H1 (cell line): Measurements from ENCODE around the gene MFAP3L. TPM values are rescaled to one million over a fixed set of nuclear protein-coding genes. Genes with fewer than 3 reads are reported as not detected.

ENCODE experiments used
- CTCF ChIA-PET: fragments of 300-600 bp; sonication (Branson Sonifier 250); formaldehyde crosslinking; loops from one replicate; lab custom pipeline; 2021; ENCODE audit not compliant: partially characterized antibody; lab: Charles Lee
- POLR2A ChIA-PET: fragments of 300-600 bp; sonication (Branson Sonifier 250); formaldehyde crosslinking; loops from one replicate; lab custom pipeline; 2021; ENCODE audit warnings: inconsistent platforms; ENCODE audit not compliant: partially characterized antibody; lab: Charles Lee
- DNase-seq, 2 experiments: peaks; one replicate each; pipeline versions ENCODE4 v3.0.0 to v3.0.0-alpha.2; 2010 to 2022; ENCODE audit warnings: low spot score in 2 of 2, low read depth in 1 of 2, mixed read lengths in 1 of 2
- FAIRE-seq: peaks from 2 replicates; lab custom pipeline; 2011; peaks lifted over from hg19 to GRCh38; lab: Jason Lieb, UNC
- H2AFZ ChIP-seq: 2 replicates; pipeline ENCODE4 v1.8.1; 2012; ENCODE audit warnings: low read length, inconsistent platforms
- H2AK5ac ChIP-seq: 2 replicates; pipeline ENCODE4 v1.6.1; 2013; ENCODE audit warnings: low read depth, low read length
- H2BK120ac ChIP-seq: replicated peaks from 2 replicates; pipeline ENCODE3; 2013; ENCODE audit warnings: low read depth, low read length, inconsistent platforms
- H2BK12ac ChIP-seq: 2 replicates; pipeline ENCODE4 v1.6.1; 2013; ENCODE audit warnings: low read depth, low read length
- H2BK15ac ChIP-seq: 2 replicates; pipeline ENCODE4 v1.6.1; 2013; ENCODE audit warnings: low read length
- H2BK20ac ChIP-seq: 2 replicates; pipeline ENCODE4 v1.6.1; 2013; ENCODE audit warnings: low read length
- H2BK5ac ChIP-seq: 2 replicates; pipeline ENCODE4 v1.6.1; 2013; ENCODE audit warnings: low read depth, low read length
- H3K14ac ChIP-seq: 2 replicates; pipeline ENCODE4 v1.6.1; 2013; ENCODE audit warnings: inconsistent platforms; ENCODE audit not compliant: insufficient read length
- H3K18ac ChIP-seq: 2 replicates; pipeline ENCODE4 v1.6.1; 2013; ENCODE audit warnings: low read length; ENCODE audit errors: extremely low read depth
- H3K23ac ChIP-seq: 2 replicates; pipeline ENCODE4 v1.6.1; 2013; ENCODE audit warnings: inconsistent platforms; ENCODE audit not compliant: insufficient read length
- H3K23me2 ChIP-seq: 2 replicates; pipeline ENCODE4 v1.6.1; 2013; ENCODE audit warnings: low read depth, low read length
- H3K27ac ChIP-seq: 2 replicates; pipeline ENCODE4 v1.6.1; 2011; ENCODE audit warnings: low read depth, low read length, inconsistent platforms
- H3K27me3 ChIP-seq, 4 experiments: replicated peaks in 1 of 4; 1 replicate in 1 of 4; 2 replicates in 3 of 4; pipeline versions ENCODE4 v1.6.1 to v1.8.1; 2011 to 2013; ENCODE audit warnings: low read length in 3 of 4, mild to moderate bottlenecking in 3 of 4, inconsistent platforms in 2 of 4, mixed read lengths in 2 of 4, moderate library complexity in 1 of 4; ENCODE audit not compliant: control insufficient read depth in 3 of 4, insufficient read depth in 3 of 4; ENCODE audit errors: extremely low read depth in 1 of 4
- H3K36me3 ChIP-seq, 4 experiments: 2 replicates each; pipeline versions ENCODE4 v1.6.1 to v1.8.1; 2011 to 2013; ENCODE audit warnings: mild to moderate bottlenecking in 4 of 4, low read length in 3 of 4, moderate library complexity in 2 of 4, control low read depth in 1 of 4, inconsistent platforms in 1 of 4; ENCODE audit not compliant: insufficient read depth in 4 of 4, control insufficient read depth in 2 of 4
- H3K4ac ChIP-seq: replicated peaks from 2 replicates; pipeline ENCODE3; 2013; ENCODE audit warnings: low read length, low read depth, mixed read lengths, inconsistent platforms; ENCODE audit not compliant: insufficient read length
- H3K4me1 ChIP-seq, 4 experiments: replicated peaks in 1 of 4; 1 replicate in 1 of 4; 2 replicates in 3 of 4; pipeline versions ENCODE4 v1.6.1 to v1.8.1; 2011 to 2013; ENCODE audit warnings: low read length in 3 of 4, inconsistent platforms in 2 of 4, mixed read lengths in 1 of 4; ENCODE audit not compliant: insufficient read depth in 4 of 4, control insufficient read depth in 3 of 4
- H3K4me2 ChIP-seq, 2 experiments: 2 replicates each; pipeline versions ENCODE4 v1.6.1 to v1.8.1; 2011 to 2013; ENCODE audit warnings: low read depth in 2 of 2, low read length in 2 of 2, control low read depth in 1 of 2, inconsistent platforms in 1 of 2, mild to moderate bottlenecking in 1 of 2; ENCODE audit not compliant: insufficient read depth in 1 of 2
- H3K4me3 ChIP-seq, 4 experiments: fragments of 200-600, 300-600 bp in 1 of 4; sonication (generic), shearing (Covaris generic), sonication (Bioruptor Twin) in 1 of 4; 2 replicates each; pipeline versions ENCODE4 v1.5.1 to v1.8.1; 2011 to 2016; ENCODE audit warnings: low read length in 4 of 4, low read depth in 3 of 4, control low read depth in 2 of 4, inconsistent platforms in 2 of 4, mild to moderate bottlenecking in 2 of 4, mixed read lengths in 1 of 4, moderate library complexity in 1 of 4; ENCODE audit not compliant: insufficient read depth in 2 of 4; ENCODE audit errors: extremely low read depth in 1 of 4
- H3K56ac ChIP-seq: replicated peaks from 2 replicates; pipeline ENCODE3; 2013; ENCODE audit warnings: low read depth, mild to moderate bottlenecking, mixed read lengths, low read length, inconsistent platforms; ENCODE audit not compliant: insufficient read length
- H3K79me1 ChIP-seq: 2 replicates; pipeline ENCODE4 v1.6.1; 2013; ENCODE audit warnings: low read depth, low read length, control low read depth
- H3K79me2 ChIP-seq, 2 experiments: 2 replicates each; pipeline versions ENCODE4 v1.6.1 to v1.8.1; 2012 to 2013; ENCODE audit warnings: low read length in 2 of 2, mild to moderate bottlenecking in 2 of 2, inconsistent platforms in 1 of 2; ENCODE audit not compliant: insufficient read depth in 2 of 2, control insufficient read depth in 1 of 2
- H3K9ac ChIP-seq, 4 experiments: replicated peaks in 1 of 4; 1 replicate in 1 of 4; 2 replicates in 3 of 4; pipeline versions ENCODE4 v1.6.1 to v1.8.1; 2011 to 2013; ENCODE audit warnings: low read depth in 3 of 4, low read length in 3 of 4, control low read depth in 2 of 4, mild to moderate bottlenecking in 2 of 4, moderate library complexity in 2 of 4, inconsistent platforms in 1 of 4; ENCODE audit errors: extremely low read depth in 1 of 4
- H3K9me3 ChIP-seq, 2 experiments: 2 replicates each; pipeline versions ENCODE4 v1.6.1 to v1.8.1; 2012 to 2013; ENCODE audit warnings: mild to moderate bottlenecking in 2 of 2, moderate library complexity in 2 of 2, control low read depth in 1 of 2, inconsistent platforms in 1 of 2, low read depth in 1 of 2, low read length in 1 of 2, mixed read lengths in 1 of 2; ENCODE audit not compliant: insufficient read depth in 2 of 2
- H4K20me1 ChIP-seq, 2 experiments: replicated peaks in 1 of 2; 2 replicates each; pipeline versions ENCODE3 to v1.8.1; 2011 to 2013; ENCODE audit warnings: inconsistent platforms in 2 of 2, low read length in 2 of 2, mild to moderate bottlenecking in 1 of 2; ENCODE audit not compliant: insufficient read depth in 2 of 2, control insufficient read depth in 1 of 2
- H4K5ac ChIP-seq: 2 replicates; pipeline ENCODE4 v1.6.1; 2013; ENCODE audit warnings: low read length, low read depth, mixed read lengths, inconsistent platforms; ENCODE audit not compliant: insufficient read length
- H4K8ac ChIP-seq: 2 replicates; pipeline ENCODE4 v1.8.0; 2013; ENCODE audit warnings: mild to moderate bottlenecking, moderate library complexity, low read length, inconsistent platforms; ENCODE audit not compliant: insufficient read depth; ENCODE audit errors: extremely low read depth
- H4K91ac ChIP-seq: replicated peaks from 2 replicates; pipeline ENCODE3; 2013; ENCODE audit warnings: low read length, mixed read lengths, inconsistent platforms; ENCODE audit not compliant: insufficient read length
- BCL11A ChIP-seq, 2 experiments: IDR thresholded peaks; one replicate each; pipeline ENCODE4 v1.6.1; 2011; ENCODE audit warnings: low read depth in 2 of 2, low read length in 2 of 2, mild to moderate bottlenecking in 2 of 2
- CHD2 ChIP-seq: IDR thresholded peaks from 2 replicates; pipeline ENCODE4 v1.6.1; 2012; ENCODE audit warnings: low read length, improper control_type of control experiment
- HDAC2 ChIP-seq, 2 experiments: fragments of 300-600 bp in 1 of 2; sonication (generic) in 1 of 2; IDR thresholded peaks; 2 replicates each; pipeline ENCODE4 v1.6.1; 2011 to 2012; ENCODE audit warnings: low read depth in 2 of 2, low read length in 2 of 2, mild to moderate bottlenecking in 2 of 2, moderate library complexity in 2 of 2, borderline replicate concordance in 1 of 2, inconsistent platforms in 1 of 2
- SRF ChIP-seq: IDR thresholded peaks from 2 replicates; pipeline ENCODE4 v1.6.1; 2011; ENCODE audit warnings: mild to moderate bottlenecking, low read depth, low read length, moderate library complexity
- TBP ChIP-seq: IDR thresholded peaks from 2 replicates; pipeline ENCODE4 v1.6.1; 2011; ENCODE audit warnings: low read depth, low read length, improper control_type of control experiment
- TEAD4 ChIP-seq: IDR thresholded peaks from 2 replicates; pipeline ENCODE4 v1.6.1; 2012; ENCODE audit warnings: low read depth, low read length, inconsistent platforms, mixed read lengths
- WGBS, 2 experiments: shearing (Covaris generic) in 1 of 2; methylation state at CpG; one replicate each; pipeline versions ENCODE4 v1.1.6 to v1.1.7; 2013 to 2015; ENCODE audit warnings: low lambda C conversion rate in 2 of 2, mixed read lengths in 2 of 2, inconsistent platforms in 1 of 2, low coverage in 1 of 2, missing lambda C conversion rate in 1 of 2; ENCODE audit not compliant: insufficient replicate concordance in 2 of 2, insufficient coverage in 1 of 2, insufficient read length in 1 of 2; ENCODE audit errors: extremely low coverage in 1 of 2, missing lambda C conversion rate in 1 of 2; 5-methylcytosine and 5-hydroxymethylcytosine counted together
- polyA plus RNA-seq, 7 experiments: library from polyadenylated mRNA; depleted of rRNA in 3 of 7; stranded (reverse) in 5 of 7; unstranded in 2 of 7; fragments of >200 nt in 5 of 7; fragments of 200-250 nt in 2 of 7; gene quantifications; 1 replicate in 5 of 7; 2 replicates in 1 of 7; 4 replicates in 1 of 7; pipeline versions ENCODE4 v1.2.1 to v1.2.3, GENCODE V29; 2011 to 2013; ENCODE audit warnings: missing spikeins in 2 of 7, mixed read lengths in 2 of 7
- total RNA-seq: library from RNA; stranded (reverse); fragmentation: NEBNext Ultra II Directional; extraction: Animal tissue kit (Norgen Biotek cat#: 25700); gene quantifications from 2 replicates; pipeline ENCODE4 v1.2.1, GENCODE V29; 2021

The MFAP3L gene
- total and polyA plus RNA-seq, 2 of the 8 experiments (the other 6 are each of a cell fraction or from before 2014, with no cell fraction given) = 7.0 to 9.8 TPM

- Histone ChIP-seq H3K14ac (no peak overlapping the region), H3K27me3 (no peaks in the 10 kb centered on the region), H2AK5ac (no peak overlapping the region), H3K79me2 (no peaks in the 10 kb centered on the region), H3K27ac (no peak overlapping the region), H4K5ac (no peak overlapping the region), H3K4me1 (peaks cover 0 to 9% (median 3%) of the 10 kb centered on the region in 4 experiments; a peak in 4 of 7 replicates), H2BK12ac (no peak overlapping the region), H3K9ac (no peak overlapping the region), H3K36me3 (no peaks in the 10 kb centered on the region; a peak in 1 of 8 replicates), H2AFZ (no peak overlapping the region), H2BK120ac (no peak overlapping the region), H2BK15ac (no peak overlapping the region), H3K4ac (no peak overlapping the region), H3K79me1 (no peaks in the 10 kb centered on the region), H3K9me3 (peaks cover 0 to 2% of the 10 kb centered on the region in 2 experiments; a peak in 1 of 4 replicates), H2BK5ac (no peak overlapping the region), H3K56ac (no peak overlapping the region), H4K20me1 (no peaks in the 10 kb centered on the region), H4K91ac (no peak overlapping the region), H2BK20ac (no peak overlapping the region), H3K23ac (no peak overlapping the region), H3K18ac (no peak overlapping the region), H3K4me2 (no peak overlapping the region), H4K8ac (no peak overlapping the region), H3K23me2 (no peaks in the 10 kb centered on the region), H3K4me3 (no peak overlapping the region)
- CTCF ChIA-PET = interaction anchor here (0.7 to 2.2 kb wide), 4 partner anchors 10 to 136 kb away, joined by 3 to 7 read pairs (median 4); no protein-coding TSS in a partner anchor
- DNase-seq (no peak), FAIRE-seq (no peak)
- WGBS, 2 experiments = 94% methylated on average over 1 of the region's 1 CpG; no CpG with 5 or more reads in 1 of the 2 experiments
- POLR2A ChIA-PET = no interaction called here
- TF ChIP-seq CHD2 (no peak), TEAD4 (no peak), SRF (no peak), TBP (no peak), HDAC2 (IDR thresholded peaks at IDR 0.05; ENCODE audit: borderline replicate concordance in 1 of 2, low read depth in 2 of 2, low read length in 2 of 2) (no peak), BCL11A (IDR thresholded peaks at IDR 0.05; ENCODE audit: low read depth in 2 of 2, low read length in 2 of 2) (no peak)
These were observed 80.6 kb downstream of the MFAP3L start for GRCh38 chr4:169945636-169946035.
